Putamen (tissue), 1 donor: Measurements from ENCODE around the gene SLC17A9.

Source experiments
- DNase-seq: peaks from one replicate; pipeline ENCODE4 v3.0.0-alpha.2; 2016; ENCODE audit warnings: low spot score

SLC17A9 gene

GRCh38 chr20:62952373-62952967 is at the start of gene SLC17A9:
SLC17A9 (plus strand) TSS chr20:62952709; CDS start chr20:62952831, 122 bp downstream.
- no peak for DNase-seq

GRCh38 chr20:62902926-62903615 is 49.4 kb upstream of the SLC17A9 start:
- DNase-seq: no peak

GRCh38 chr20:62905536-62906117 is 46.9 kb upstream of the SLC17A9 start:
- DNase-seq: no peak

DNA sequence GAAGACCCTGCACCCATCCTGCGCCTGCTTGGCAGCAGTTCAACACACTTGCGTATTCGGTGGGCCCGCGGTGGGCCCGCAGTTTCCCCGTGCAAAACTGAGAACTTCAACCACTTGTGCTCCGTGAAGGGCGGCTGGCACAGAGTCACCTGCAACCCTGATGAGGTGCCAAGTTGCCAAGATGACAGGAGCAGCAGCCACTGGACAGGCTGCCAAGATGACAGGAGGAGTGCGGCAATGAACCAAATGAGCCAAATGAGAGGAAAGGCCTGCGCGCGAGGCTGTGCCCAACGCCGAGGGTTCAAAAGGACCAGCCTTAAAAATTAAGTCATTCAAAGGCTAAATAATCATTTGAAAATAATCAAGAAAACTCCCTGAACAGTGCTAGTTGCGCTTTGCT is 46.3 kb upstream of the SLC17A9 start:
- DNase-seq: no peak

DNA sequence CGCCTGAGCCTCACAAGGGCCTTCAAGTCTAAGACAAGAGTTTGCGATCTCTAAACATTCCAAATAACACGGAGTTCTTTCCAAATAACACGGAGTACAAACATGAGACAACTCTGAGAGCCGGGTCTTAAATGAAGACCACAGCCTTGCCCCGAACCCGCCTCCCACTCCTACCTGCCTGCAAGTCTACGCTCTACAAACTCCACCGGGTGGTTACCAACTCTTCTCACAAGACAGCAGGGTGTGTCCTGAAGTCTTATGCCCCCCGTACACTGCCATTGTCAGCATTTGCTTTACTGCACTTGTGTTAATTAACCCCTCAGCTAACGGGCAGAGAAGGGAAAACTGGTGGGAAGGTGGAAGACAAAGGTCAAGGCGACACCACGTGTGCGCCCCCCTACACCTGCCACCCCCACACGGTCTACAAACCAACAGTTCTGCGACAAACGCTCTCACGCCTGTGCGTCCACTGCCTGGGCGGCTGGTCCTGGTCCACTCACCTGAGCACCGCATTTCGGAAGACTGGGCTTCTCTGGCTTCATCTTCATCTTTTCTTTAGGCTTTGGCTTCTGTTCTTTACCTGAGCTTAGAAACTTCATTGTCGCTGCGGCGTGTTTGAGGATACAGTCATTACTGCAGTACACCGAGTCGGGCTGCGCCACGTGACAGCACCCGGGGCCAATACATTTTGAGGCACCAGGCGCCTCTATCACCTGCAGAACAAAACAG is 45.7 kb upstream of the SLC17A9 start:
- DNase-seq: no peak

GRCh38 chr20:62907384-62908317 is 44.9 kb upstream of the SLC17A9 start:
- no peak for DNase-seq

GRCh38 chr20:62908971-62909791 is 43.3 kb upstream of the SLC17A9 start:
- no peak for DNase-seq

DNA sequence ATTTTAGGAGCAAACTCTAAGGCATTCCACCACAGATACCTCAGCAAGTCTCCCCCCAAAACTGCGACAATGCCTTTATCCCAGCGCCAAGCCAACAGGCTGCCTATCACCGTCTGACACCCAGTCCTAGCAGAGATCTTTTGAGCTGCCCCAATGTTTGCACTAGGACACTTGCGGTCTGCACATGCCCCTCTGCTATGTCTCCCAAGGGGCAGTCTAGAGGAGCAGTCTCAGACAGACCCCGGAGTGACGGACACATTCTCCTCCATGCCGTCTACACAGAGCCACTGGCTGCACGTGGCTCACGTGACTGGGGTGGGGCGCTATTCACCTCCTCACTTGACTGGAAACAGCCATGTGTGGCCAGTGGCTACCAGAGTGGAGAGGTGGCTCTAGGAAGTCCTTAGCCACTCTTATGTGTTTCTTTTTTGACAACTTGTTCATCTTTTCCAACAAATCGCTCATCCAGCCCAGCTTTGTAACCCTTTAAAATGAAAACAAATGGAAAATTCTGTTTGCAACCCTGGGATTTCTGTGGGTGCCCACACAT is 42.2 kb upstream of the SLC17A9 start:
- no peak for DNase-seq

GRCh38 chr20:62910777-62911497 is 41.6 kb upstream of the SLC17A9 start:
- no peak for DNase-seq

DNA sequence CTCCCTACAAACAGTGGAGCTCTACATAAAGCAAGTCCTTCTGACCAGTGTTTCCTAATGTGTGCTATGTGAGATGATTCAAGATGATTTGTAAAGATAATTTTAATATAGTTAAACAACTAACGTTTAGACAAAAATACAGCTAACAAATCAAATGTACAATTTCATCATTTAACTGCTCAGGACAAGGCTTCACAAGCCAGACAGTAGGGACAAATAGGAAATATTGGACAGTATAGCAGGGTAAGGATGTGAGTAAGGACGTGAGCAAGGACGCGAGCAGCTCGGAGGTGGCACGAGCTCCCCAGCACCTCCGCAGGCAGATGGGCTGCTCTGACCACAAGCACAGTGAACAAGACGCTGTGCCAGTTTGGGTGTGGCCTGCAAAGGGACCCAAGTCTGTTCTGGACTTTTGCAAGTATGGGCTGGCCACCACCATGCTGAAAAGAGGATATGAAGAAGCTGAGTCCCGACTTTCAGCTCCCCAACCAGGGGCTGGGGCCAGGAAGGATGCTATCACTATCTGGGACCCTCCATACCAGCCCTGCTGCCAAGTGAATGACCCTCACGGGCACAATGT is 40.7 kb upstream of the SLC17A9 start:
- DNase-seq: no peak

DNA sequence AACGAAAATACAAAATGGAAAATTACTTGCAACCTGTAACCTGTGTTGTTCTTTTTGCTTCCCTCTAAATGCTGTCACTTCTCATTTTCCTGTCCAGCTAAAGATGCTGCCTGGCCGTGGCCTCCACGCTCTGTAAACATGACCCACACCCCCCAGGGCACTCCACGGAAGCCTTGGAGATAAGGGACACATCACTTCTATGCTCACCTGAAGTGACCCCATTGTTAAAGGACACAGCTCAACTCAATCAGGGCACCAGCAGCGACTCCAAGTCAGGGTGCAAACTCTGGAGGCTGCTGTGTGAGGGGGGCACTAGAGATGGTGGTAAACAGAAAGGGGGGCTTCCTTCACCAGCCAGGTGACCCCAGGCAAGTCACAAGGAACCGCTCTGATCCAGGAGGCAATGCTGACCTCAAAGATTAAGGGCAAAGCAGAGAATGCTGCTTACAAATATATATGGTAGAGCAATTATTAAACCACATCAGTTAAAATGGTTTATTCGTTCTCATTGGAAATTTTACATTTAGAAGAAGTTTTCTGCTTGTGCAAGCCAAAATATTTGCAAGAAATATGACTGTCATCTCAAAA is 39.4 kb upstream of the SLC17A9 start:
- DNase-seq: no peak

DNA sequence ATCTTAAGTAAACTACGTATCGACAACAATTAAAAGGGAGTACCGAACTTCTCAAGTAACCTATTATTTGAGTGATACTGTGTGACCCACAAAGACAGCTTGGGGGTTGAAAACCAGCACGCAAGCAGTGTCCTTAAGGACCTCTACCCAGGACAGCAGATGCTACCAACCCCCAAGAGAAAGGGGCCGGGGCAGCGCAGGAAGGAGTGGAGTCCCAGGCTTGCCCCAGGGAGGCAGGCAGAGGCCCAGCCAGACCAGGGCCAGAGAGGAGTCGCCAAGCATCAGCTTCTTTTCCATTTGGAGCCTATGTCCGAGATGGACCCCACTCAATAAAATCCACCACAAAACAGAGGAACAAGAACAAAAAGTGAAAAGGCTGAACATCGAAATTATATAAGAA is 38.1 kb upstream of the SLC17A9 start:
- DNase-seq: no peak

DNA sequence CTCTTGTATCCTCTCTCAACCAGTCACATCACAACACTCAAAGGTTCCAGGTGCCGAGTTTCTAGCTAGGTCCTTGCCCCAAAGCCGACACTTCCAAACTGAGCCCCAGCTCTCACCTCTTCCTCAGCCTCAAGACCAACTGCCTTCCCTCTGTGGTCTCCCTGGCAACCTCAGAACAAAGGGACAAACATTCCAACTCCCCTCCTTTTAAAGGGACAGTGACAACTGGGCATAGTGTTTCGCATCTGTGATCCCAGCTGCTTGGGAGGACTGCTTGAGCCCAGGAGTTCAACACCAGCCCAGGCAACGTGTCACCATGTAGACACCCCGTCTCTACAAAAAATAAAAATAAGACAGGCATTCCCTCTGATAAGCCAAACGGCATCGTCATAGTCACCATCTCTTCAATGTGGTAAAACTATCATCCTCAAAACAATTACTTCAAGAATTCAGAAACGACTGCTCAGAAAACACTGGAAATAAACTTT is 37.5 kb upstream of the SLC17A9 start:
- no peak for DNase-seq

DNA sequence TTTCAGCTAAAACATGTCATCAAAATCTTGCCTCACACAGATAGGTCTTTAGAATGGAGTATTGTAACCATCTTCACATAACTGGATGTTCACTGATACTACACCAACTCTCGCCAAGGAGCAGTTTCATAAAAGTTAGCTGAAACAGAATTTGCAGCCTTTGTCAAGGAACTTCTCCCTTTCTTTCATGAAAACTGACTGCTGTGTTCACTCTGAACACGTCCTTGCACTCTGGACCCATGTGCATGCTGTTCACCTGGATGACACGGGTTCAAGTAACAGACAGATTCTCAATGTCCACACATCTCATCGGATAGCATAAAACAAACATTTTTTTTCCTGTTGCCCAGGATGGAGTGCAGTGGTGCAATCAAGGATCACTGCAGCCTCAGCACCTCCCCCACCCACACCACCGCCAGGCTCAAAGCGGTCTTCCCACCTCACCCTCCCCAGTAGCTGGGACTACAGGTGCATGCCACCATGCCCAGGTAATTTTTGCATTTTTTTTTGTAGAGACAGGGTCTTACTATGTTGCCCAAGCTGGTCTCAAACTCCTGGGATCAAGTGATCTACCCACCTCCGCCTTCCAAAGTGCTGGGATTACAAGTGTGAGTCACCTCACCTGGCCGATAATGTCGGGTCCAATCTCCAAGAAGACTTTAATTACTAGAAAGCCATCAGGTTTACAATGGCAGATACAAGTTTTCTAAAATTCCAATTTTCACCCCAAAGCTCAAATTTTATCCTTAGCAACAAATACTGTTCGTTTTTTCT is 35.6 kb upstream of the SLC17A9 start:
- DNase-seq: no peak

GRCh38 chr20:62917720-62918119 is 34.8 kb upstream of the SLC17A9 start:
- no peak for DNase-seq

DNA sequence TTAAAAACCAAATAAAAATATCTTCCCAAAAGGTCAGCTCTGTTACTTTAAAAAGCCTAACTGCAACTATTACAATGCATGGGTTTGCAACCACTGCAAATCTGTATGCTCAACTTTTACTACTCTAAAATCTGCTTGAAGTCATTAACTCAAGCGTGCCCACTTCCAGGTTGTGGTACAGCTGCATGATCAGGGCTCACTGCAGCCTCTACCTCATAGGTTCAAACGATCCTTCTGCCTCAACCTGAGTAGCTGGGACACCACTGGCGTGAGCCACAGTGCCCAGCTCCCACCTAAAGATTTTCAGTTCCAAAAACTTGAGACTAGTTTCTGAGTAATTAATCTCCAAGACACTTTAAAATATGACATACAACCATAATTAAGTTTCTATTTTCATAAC is 34.4 kb upstream of the SLC17A9 start:
- DNase-seq: no peak

- DNase-seq: no peak
These were observed 33.7 kb upstream of the SLC17A9 start for GRCh38 chr20:62918831-62919230.

DNA sequence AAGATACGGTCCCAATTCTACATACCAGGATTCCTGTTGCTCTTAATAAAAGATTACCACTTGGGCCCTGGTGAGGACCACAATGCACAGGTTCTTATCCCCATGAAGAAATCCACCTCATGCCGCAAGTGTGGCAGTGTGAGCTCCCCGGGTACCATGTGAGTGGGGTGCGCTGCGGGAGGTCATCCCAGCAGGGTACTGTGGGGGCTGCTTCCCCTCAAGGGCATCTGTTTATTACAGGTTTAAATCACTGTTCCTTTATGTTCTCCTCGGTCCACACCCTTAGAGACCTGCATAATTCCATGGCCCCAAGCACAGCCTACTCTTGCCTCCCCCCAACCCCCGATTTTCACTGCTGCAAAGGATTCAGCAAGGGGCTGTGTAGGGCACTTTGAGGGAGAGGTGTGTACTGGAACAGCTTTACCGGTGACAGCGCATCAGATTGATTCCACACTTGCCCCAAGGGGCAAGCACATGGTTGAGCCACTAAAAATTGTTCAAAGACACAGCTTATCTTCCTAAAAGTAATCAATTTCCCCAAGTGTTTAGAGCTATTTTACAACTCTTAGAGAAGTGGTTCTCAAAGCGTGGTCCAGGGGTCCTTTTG is 32.4 kb upstream of the SLC17A9 start:
- no peak for DNase-seq
